HG03025 (cell line): ENCODE data around the gene ALG14.
"Not testable (repeated sequence)": the region's sequence is repeated elsewhere in the genome, so short reads cannot be mapped to it uniquely, and the experiment has no call there.

Experiments used
- ATAC-seq: cut with Tn5 transposase; IDR thresholded peaks from one replicate; pipeline ENCODE4 v1.9.1; 2021; ENCODE audit warnings: mild to moderate bottlenecking, moderate library complexity; ENCODE audit not compliant: unreplicated experiment, low FRiP score

Gene ALG14

GRCh38 chr1:95046359-95046758 is 26.4 kb downstream of the ALG14 start:
- no peak for ATAC-seq

DNA sequence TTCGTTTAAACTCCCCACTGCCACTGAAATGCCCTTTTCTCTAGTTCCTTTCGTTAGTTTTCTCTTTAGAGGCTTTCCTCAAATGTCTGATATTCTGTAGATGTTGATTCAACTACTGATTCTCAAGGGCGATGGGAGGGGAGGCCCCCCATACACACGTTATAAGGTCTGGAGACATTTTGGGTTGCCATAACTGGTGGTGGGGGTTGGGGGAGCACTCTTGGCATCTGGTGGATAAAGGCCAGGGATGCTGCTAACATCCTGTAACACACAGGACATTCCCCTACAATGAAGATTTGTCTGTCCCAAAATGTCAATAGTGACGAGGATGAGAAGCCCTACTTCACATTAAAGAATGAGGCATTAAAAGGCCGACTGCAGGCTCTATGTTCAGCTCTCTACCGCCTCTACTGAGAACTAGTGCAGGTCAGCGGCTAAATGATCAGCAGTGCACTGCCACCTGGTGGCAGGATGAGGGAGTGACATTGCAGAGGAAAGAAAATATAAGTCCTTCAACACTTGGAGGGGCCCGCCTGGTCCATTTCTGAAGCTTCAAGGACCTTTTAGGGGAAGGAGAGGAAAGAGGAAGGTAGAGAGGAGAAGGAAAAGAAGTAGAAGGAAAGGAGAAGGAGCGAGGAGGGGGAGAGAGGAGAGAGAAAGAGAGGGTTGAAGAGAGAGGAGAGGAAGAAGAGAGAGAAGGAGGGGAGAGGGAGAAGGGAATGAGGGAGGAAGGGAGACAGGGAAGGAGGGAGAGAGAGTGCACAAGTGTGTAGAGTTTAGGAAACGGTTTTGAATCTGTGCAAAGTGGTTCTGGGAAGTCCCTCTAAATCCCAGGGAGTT is 29.4 kb downstream of the ALG14 start:
- ATAC-seq, result peak; percentile 80

- no peak for ATAC-seq
These were observed 30.5 kb downstream of the ALG14 start for GRCh38 chr1:95042286-95042685.

- no peak for ATAC-seq
These were observed 31.1 kb downstream of the ALG14 start for GRCh38 chr1:95041491-95042165.

- ATAC-seq, result no peak
These were observed 32.7 kb downstream of the ALG14 start for GRCh38 chr1:95040032-95040525.

- ATAC-seq, result no peak
These were observed 33.3 kb downstream of the ALG14 start for GRCh38 chr1:95039360-95040031.

DNA sequence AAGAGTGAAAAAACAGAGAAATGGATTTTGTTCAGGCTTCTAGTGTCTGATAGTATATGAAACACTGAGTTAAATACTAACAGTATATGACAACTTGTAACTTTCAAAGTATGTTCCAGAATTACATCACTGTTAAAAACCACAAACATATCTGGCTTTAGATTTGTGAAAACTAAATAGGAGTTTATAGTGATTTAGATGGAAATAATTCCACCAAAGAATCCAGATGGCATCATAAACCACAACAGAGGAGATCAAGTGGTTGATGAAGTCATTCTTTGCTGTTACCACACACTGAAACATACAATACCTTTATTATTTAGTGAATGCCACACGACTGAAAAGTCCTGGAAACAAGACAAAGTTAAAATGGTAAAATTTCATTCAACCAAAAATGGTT is 37.2 kb downstream of the ALG14 start:
- no peak for ATAC-seq

GRCh38 chr1:95034506-95034905 is 38.2 kb downstream of the ALG14 start:
- ATAC-seq, result no peak

- no peak for ATAC-seq
These were observed 38.9 kb downstream of the ALG14 start for GRCh38 chr1:95033843-95034242.

DNA sequence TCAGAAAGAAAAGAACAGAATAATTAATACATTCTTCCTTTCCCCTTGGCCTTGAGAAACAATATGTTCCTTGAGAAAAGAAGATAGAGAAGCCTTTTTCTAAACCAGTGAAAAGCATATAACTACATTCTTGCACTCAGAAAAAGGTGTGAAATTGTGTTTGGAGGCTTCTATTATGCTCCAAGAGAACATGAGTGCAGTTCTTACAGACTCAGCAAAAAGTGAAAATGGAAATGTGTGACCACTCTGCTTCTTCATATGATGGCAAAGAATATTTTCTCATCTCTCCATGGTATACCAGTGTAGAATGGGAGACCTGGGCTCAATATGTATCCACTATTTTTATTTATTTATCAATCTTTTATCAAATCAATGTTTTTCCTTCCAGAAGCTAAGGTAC is 43.2 kb downstream of the ALG14 start:
- no peak for ATAC-seq

- ATAC-seq, result no peak
These were observed 43.8 kb downstream of the ALG14 start for GRCh38 chr1:95028954-95029353.

DNA sequence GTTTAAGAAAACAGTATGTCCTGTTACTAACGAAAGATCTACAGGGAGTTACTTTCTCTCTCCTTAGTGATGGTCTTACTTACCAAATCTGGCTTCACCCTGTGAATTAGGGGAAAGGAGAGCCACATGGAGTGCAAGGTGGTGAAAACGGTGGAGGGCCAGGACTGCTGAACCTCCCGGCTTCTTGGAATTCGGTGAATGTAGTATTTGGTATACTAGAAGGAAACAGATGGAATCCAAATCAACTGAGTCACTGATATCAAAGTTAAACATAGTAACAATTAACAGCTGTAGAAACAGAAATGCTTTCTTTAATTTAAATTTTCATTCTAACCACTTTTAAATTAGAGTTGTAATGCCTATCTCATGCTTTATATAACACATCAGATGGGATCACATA is 45.7 kb downstream of the ALG14 start:
- ATAC-seq, result no peak

DNA sequence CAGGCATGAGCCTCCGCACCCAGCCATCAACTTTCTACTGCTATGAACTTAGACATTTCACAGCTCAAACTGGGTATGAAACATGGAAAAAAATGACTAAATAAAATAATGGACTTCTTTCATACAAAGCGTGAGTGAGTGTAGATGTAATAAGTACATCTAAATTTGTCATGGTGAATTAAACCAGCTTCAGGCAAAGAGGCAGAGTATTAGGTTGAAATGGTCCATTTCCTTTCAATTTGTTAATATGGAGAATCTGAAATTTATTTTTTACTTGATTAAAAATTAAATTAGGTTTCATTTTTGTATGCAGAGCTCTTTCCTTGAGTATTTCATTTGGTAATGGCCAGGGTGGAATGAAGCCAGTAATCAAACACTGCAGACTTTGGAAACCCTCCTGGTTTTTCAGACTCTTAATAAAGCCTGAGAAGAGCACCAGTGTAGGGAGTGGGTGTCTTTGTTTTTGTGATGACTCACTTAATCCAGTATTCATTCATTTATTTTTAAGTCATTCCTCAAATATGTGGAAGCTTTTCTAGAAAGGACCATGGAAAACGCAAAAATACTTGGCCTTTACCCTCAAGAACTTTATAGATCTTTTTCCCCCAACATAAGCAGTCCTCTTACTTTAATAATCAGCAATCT is 49.2 kb downstream of the ALG14 start:
- no peak for ATAC-seq

- ATAC-seq, result no peak
These were observed 50.2 kb downstream of the ALG14 start for GRCh38 chr1:95022644-95022926.

GRCh38 chr1:95021805-95022643 is 50.7 kb downstream of the ALG14 start:
- ATAC-seq, result no peak

GRCh38 chr1:95021119-95021518 is 51.6 kb downstream of the ALG14 start:
- ATAC-seq, result no peak

GRCh38 chr1:95019466-95019865 is 53.3 kb downstream of the ALG14 start:
- ATAC-seq, result not testable (repeated sequence)

GRCh38 chr1:95018602-95019369 is 54.0 kb downstream of the ALG14 start:
- no peak for ATAC-seq

DNA sequence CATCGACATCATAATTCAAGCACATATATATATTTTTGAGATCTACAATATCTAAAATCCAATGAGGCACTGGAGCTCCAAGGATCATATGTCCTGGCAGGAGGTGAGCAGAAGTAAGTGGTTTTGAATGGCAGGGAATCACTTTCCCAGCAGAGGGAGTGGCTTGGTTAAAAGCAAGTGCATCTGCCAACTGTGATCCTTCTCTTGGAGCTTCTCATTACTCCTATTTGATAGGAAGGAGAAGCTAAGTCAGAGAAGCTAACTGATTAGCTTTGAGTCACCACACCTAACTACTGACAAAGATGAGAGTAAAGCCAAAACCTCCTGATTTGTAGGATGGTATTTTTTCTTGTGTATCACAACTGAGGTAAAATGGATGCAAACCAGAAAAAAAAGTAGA is 55.0 kb downstream of the ALG14 start:
- no peak for ATAC-seq
